Small intestine (tissue), 7 donors: Measurements from ENCODE around the gene MKI67. TPM values are rescaled to one million over a fixed set of nuclear protein-coding genes. Genes with fewer than 3 reads are reported as not detected.

ENCODE experiments used
- DNase-seq, 2 donors: peaks; one replicate each; pipeline versions ENCODE4 v3.0.0 to v3.0.0-alpha.2; 2013
- FAIRE-seq: peaks from 2 replicates; lab custom pipeline; 2012; peaks lifted over from hg19 to GRCh38; lab: Jason Lieb, UNC
- H3K27ac ChIP-seq, 3 donors: one replicate each; pipeline ENCODE4 v1.5.1; 2013; ENCODE audit warnings: low read length in 2 of 3, mild to moderate bottlenecking in 2 of 3, control low read depth in 1 of 3, inconsistent platforms in 1 of 3, low read depth in 1 of 3, moderate library complexity in 1 of 3
- H3K27me3 ChIP-seq, 3 donors: one replicate each; pipeline ENCODE4 v1.6.1; 2013; ENCODE audit warnings: low read length in 3 of 3, inconsistent platforms in 1 of 3; ENCODE audit not compliant: control insufficient read depth in 3 of 3, insufficient read depth in 3 of 3
- H3K36me3 ChIP-seq, 3 donors: one replicate each; pipeline ENCODE4 v1.6.1; 2013; ENCODE audit warnings: low read length in 3 of 3, inconsistent platforms in 1 of 3, low read depth in 1 of 3, mild to moderate bottlenecking in 1 of 3, moderate library complexity in 1 of 3; ENCODE audit not compliant: control insufficient read depth in 3 of 3, insufficient read depth in 2 of 3
- H3K4me1 ChIP-seq, 3 donors: one replicate each; pipeline ENCODE4 v1.6.1; 2013; ENCODE audit warnings: low read length in 2 of 3, inconsistent platforms in 1 of 3, low read depth in 1 of 3, mild to moderate bottlenecking in 1 of 3, moderate library complexity in 1 of 3; ENCODE audit not compliant: control insufficient read depth in 3 of 3, insufficient read depth in 2 of 3
- H3K4me3 ChIP-seq, 3 donors: one replicate each; pipeline ENCODE4 v1.5.1; 2013; ENCODE audit warnings: low read length in 3 of 3, control low read depth in 1 of 3, inconsistent platforms in 1 of 3, low read depth in 1 of 3, mild to moderate bottlenecking in 1 of 3, moderate library complexity in 1 of 3
- H3K9me3 ChIP-seq, 2 donors: one replicate each; pipeline ENCODE4 v1.6.1; 2013; ENCODE audit warnings: low read depth in 1 of 2, low read length in 1 of 2; ENCODE audit not compliant: control insufficient read depth in 2 of 2, insufficient read depth in 1 of 2
- WGBS, 3 donors: extraction: QIAGEN DNeasy Blood & Tissue Kit; methylation state at CpG; one replicate each; pipeline ENCODE4 v1.1.7; 2013; 5-methylcytosine and 5-hydroxymethylcytosine counted together
- polyA plus RNA-seq, 4 donors: library from polyadenylated mRNA; stranded (reverse) in 3 of 4; unstranded in 1 of 4; fragments of 200-250 nt in 3 of 4; fragments of 120-200 nt in 1 of 4; gene quantifications; one replicate each; pipeline versions ENCODE4 v1.2.1 to v1.2.3, GENCODE V29; 2013
- donor health status: healthy with polysubstance abuse.
- donor health status: control.
- donor health status: control.
- donor health status: Bipolar disorder and iron deficiency.
- donor health status: healthy.

MKI67 gene
- polyA plus RNA-seq, 4 donors, result 0.45 to 29.6 (median 15.5) TPM

DNA sequence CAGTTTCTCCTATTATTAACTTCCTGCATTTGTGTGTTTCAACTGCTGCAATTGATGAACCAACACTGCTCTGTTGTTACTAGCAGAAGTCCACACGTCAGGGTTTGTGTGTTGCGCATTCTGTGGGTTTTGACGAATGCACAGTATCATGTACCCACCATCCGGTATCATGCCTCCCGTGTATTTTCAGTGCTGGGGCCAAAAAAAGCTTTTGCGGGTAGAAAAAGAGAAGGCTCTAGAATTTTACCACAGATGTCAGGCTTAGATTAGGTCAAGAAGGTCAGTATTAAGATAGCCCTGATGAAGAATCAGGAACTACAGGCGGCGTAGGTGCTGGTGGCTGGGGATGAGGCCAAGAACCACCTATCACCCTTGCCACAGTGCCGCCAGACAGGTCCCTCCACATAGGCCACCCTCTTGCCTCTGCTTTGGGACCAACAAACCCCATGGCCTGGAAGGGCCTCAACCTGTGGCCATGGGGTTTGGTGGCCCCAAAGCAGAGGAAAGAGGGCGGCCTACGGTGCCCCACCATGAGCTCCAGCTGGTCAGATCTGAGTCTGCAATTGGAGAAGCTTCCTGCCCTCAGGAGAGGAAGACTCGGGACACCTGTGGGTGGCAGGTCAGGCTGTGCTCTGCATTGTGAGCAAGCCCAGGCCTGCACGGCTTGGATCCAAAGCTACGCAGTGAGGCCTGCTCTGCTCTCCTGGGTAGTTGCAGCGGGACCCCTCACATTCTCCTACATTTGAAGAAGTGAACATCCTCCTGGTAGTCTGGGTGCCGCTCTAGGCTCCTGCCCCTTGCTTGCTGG lies 71.9 kb downstream of the MKI67 start:
- Histone ChIP-seq H3K9me3 (no peaks in the 10 kb centered on the region), H3K4me3 (no peak overlapping the region), H3K36me3 (peaks cover 0 to 60% (median 9%) of the 10 kb centered on the region in 3 donors), H3K27ac (no peak overlapping the region), H3K4me1 (no peaks in the 10 kb centered on the region), H3K27me3 (no peaks in the 10 kb centered on the region)
- DNase-seq (no peak), FAIRE-seq (no peak)
- WGBS, 3 donors, result 87 to 90% (median 89%) methylated on average over 16 of the region's 16 CpGs

DNA sequence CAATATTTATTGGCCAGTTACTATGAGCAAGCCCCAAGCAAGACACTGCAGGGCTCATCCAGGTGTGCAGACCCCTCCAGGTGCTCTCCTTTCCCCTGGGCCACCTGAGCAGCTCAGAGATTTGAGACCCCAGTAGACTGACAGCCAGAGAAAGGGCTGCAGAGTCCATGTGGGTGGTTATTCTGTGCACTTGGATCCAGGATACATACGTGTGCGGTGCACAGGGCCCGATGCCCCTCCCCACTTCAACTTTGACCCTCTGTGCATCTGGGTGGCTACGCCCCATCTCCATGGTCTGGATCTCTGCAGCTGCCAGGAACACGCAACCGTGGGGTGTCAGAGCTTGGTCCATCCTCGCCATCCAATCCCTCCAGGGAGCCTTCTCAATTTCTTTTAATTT lies 72.9 kb downstream of the MKI67 start:
- FAIRE-seq (no peak), DNase-seq (no peak)
- Histone ChIP-seq H3K4me1 (no peaks in the 10 kb centered on the region), H3K4me3 (no peak overlapping the region), H3K36me3 (peaks cover 0 to 61% (median 7%) of the 10 kb centered on the region in 3 donors), H3K9me3 (no peaks in the 10 kb centered on the region), H3K27ac (no peak overlapping the region), H3K27me3 (no peaks in the 10 kb centered on the region)
- 89 to 94% (median 91%) methylated on average over 7 of the region's 7 CpGs for WGBS, 3 donors

DNA sequence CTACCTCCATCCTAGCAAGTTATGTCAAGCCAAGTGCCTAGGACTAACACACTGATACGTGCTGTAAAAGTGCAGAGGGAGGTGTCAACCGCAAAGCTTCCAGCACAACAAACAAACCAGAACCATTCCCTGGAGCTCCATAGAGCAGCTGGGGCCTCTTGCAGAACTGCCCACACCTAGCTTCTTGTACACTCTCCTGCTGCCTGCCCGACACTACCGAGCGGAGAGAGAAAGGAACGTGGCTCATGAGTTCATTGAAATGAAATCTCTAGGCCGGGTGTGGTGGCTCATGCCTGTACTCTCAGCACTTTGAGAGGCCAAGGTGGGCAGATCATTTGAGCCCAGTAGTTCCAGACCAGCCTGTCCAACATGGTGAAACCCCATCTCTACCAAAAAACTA lies 73.5 kb downstream of the MKI67 start:
- 93 to 96% (median 95%) methylated on average over 7 of the region's 7 CpGs for WGBS, 3 donors
- Histone ChIP-seq H3K4me1 (peaks cover 0 to under 1% (median 0%) of the 10 kb centered on the region in 3 donors), H3K9me3 (no peaks in the 10 kb centered on the region), H3K27ac (no peak overlapping the region), H3K27me3 (no peaks in the 10 kb centered on the region), H3K4me3 (no peak overlapping the region), H3K36me3 (peaks cover 0 to 57% (median 2%) of the 10 kb centered on the region in 3 donors)
- FAIRE-seq (no peak), DNase-seq (no peak)

DNA sequence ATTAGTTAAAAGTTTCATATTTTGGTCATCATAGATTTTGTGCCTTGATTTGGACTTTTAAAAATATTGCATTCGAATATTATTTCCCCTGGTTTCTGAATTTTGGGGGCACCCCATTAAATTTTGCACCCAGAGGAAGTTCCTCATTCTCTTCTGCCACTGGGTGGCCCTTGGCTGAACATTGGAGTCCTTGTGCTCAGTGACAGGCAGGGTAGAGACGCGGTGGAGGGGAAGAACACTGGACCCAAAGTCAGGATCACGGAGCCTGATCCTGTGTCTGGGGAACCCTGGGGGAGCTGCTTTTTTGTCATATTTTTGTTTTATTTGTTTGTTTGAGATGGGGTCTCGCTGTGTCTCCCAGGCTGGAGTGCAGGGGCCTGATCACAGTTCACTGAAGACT lies 74.7 kb downstream of the MKI67 start:
- H3K36me3 ChIP-seq, result peaks cover 0 to 56% (median 0%) of the 10 kb centered on the region in 3 donors

DNA sequence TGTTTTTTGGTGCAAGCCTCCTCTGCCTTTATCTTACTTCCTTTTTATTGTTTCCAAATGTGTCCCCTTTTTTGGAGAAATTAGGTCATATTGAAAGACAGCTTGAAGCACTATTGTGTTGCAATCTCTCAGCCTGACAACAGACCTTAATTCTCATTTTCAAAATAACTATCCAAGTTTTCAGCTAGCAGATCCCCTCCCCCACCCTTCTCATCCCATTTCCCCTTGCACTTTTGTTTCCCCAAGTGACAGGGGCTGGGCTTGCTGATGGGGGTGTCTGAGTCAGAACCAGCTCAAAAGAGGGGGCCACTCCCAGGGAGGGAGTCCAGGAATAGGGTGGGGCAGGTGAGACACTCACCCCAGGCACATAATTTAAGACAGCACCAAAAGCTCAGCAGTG lies 75.3 kb downstream of the MKI67 start:
- Histone ChIP-seq H3K27me3 (no peaks in the 10 kb centered on the region), H3K27ac (no peak overlapping the region), H3K4me1 (peaks cover 4 to 14% (median 5%) of the 10 kb centered on the region in 3 donors), H3K9me3 (no peaks in the 10 kb centered on the region), H3K4me3 (no peak overlapping the region), H3K36me3 (peaks cover 0 to 51% (median 0%) of the 10 kb centered on the region in 3 donors)
- DNase-seq (no peak), FAIRE-seq (no peak)

More for the DNA sequence above, 74.7 kb downstream of the MKI67 start:
- Histone ChIP-seq H3K27me3 (no peaks in the 10 kb centered on the region), H3K4me3 (no peak overlapping the region), H3K27ac (peak overlapping the region in 1 of 3 donors; percentile 36), H3K4me1 (peaks cover 4 to 12% (median 4%) of the 10 kb centered on the region in 3 donors), H3K9me3 (no peaks in the 10 kb centered on the region)
- 79 to 97% (median 94%) methylated on average over 5 of the region's 5 CpGs for WGBS, 3 donors
- FAIRE-seq (no peak), DNase-seq (no peak)

DNA sequence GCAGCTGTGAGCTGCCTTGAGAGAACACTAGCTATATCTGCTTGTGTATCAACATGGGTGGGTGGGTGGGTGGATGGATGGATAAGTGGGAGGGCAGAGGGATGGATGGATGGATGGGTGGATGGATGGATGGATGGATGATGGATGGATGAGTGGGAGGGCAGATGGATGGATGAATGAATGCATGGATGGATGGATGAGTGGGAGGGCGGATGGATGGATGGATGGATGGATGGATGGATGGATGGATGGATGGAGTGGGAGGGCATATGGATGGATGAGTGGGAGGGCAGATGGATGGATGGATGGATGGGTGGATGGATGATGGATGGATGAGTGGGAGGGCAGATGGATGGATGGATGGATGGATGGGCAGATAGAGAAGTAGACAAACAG lies 76.1 kb downstream of the MKI67 start:
- H3K4me1 ChIP-seq, result peaks cover 4 to 14% (median 5%) of the 10 kb centered on the region in 3 donors
- FAIRE-seq, result no peak
- H3K4me3 ChIP-seq, result no peak overlapping the region
- peak overlapping the region in 1 of 3 donors; percentile 32 for H3K27ac ChIP-seq
- H3K9me3 ChIP-seq, result no peaks in the 10 kb centered on the region
- DNase-seq, result no peak
- 69 to 86% (median 83%) methylated on average over 1 of the region's 1 CpG for WGBS, 3 donors
- peaks cover 0 to 45% (median 0%) of the 10 kb centered on the region in 3 donors for H3K36me3 ChIP-seq
- H3K27me3 ChIP-seq, result no peaks in the 10 kb centered on the region

DNA sequence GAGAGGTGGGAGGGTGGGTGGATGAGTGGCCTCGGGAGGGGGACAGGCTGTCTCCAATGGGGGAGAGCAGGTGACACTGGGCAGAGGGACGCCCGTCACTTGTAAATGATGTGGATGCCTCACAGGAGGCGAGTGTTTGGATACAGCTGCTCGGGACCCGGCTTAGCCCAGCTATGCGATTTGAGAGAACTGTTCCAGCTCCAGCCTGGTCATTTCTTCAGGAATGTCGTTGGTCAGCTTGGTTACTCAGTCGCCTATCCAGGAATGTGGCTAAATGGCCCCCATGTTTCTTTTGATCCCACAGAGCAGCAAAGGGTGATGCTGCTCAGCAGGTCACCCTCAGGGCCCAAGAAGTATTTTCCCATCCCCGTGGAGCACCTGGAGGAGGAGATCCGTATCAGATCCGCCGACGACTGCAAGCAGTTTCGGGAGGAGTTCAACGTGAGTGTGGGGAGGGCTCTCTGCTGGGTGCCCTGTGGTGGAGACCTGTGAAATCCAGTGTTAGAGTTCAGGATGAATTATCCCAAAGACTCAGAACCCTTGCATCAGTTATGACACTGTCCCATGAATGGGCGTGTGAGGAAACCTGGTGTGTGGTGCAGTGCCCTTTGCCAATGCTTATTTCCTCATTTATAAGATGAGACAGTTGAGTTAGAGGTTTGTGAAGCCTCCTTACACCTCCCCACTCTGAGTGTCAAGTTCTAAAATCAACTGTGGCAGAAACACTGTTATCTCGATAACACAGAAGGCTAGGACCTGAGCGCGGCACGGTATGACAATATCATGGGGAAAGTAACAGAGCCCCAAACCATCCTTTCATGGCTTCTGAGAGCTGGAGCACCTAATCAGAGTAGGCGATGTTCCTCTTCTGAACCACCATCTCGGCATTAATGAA lies 76.8 kb downstream of the MKI67 start:
- Histone ChIP-seq H3K27ac (peak overlapping the region in 1 of 3 donors; percentile 92), H3K27me3 (no peaks in the 10 kb centered on the region), H3K4me3 (no peak overlapping the region), H3K9me3 (no peaks in the 10 kb centered on the region), H3K36me3 (peaks cover 0 to 38% (median 0%) of the 10 kb centered on the region in 3 donors), H3K4me1 (peaks cover 4 to 14% (median 5%) of the 10 kb centered on the region in 3 donors)
- FAIRE-seq (no peak), DNase-seq (no peak)
- 87 to 95% (median 94%) methylated on average over 23 of the region's 23 CpGs for WGBS, 3 donors

DNA sequence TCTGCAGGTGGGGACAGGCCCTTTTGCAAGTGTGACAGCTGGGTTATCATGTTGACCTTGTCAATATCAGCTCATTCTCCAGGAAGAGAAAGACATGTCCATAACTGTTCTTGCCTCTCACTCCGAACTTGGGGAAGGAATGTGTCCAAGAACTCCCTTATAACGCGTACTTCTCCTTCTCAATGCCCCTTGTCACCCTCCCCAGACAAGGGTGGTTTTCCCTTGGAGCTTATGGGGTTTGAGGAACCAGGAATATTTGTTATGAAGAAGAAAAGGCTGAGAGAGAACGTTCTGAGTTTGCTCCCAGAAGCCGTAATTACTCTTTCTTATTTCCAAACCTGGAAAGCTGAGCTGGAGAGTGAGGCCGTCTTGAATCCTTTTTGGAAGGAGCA lies 77.4 kb downstream of the MKI67 start:
- peaks cover 4 to 14% (median 5%) of the 10 kb centered on the region in 3 donors for H3K4me1 ChIP-seq
- DNase-seq, result no peak
- FAIRE-seq, result no peak
- H3K36me3 ChIP-seq, result peaks cover 0 to 34% (median 0%) of the 10 kb centered on the region in 3 donors
- no peaks in the 10 kb centered on the region for H3K27me3 ChIP-seq
- peak overlapping the region in 1 of 3 donors; percentile 8 for H3K4me3 ChIP-seq
- no peaks in the 10 kb centered on the region for H3K9me3 ChIP-seq
- 74 to 82% (median 76%) methylated on average over 6 of the region's 6 CpGs for WGBS, 3 donors
- H3K27ac ChIP-seq, result peak overlapping the region in 2 of 3 donors; percentile 75 to 92
